GM12878 (cell line): ENCODE results near the gene PRIMPOL. TPM values are rescaled to one million over a fixed set of nuclear protein-coding genes. Genes with fewer than 3 reads are reported as not detected.

ENCODE experiments used
- CEBPB ChIP-seq, 2 experiments: fragments of 150-350 bp in 1 of 2; IDR thresholded peaks; 2 replicates each; pipeline ENCODE4 v1.6.1; 2012 to 2014; ENCODE audit warnings: low read depth in 2 of 2, low read length in 2 of 2, borderline replicate concordance in 1 of 2, inconsistent platforms in 1 of 2
- FOXM1 ChIP-seq: IDR thresholded peaks from 2 replicates; pipeline ENCODE4 v1.6.1; 2012; ENCODE audit warnings: low read depth, mild to moderate bottlenecking, inconsistent platforms, low read length, moderate library complexity
- MEF2A ChIP-seq: IDR thresholded peaks from 2 replicates; pipeline ENCODE4 v1.6.1; 2011; ENCODE audit warnings: low read depth, mild to moderate bottlenecking, low read length, moderate library complexity; ENCODE audit not compliant: insufficient read depth
- MEF2B ChIP-seq: fragments of 450-650 bp; IDR thresholded peaks from 2 replicates; pipeline ENCODE4 v1.6.1; 2018; ENCODE audit warnings: mild to moderate bottlenecking, moderate library complexity; ENCODE audit not compliant: partially characterized antibody, poor library complexity, severe bottlenecking
- SPI1 ChIP-seq: IDR thresholded peaks from 2 replicates; pipeline ENCODE4 v1.6.1; 2011; ENCODE audit warnings: low read depth, mild to moderate bottlenecking, low read length, moderate library complexity, borderline replicate concordance; ENCODE audit not compliant: insufficient read depth
- SUZ12 ChIP-seq: fragments of 200-600 bp; sonication (generic); IDR thresholded peaks from one replicate; pipeline ENCODE4 v1.6.1; 2018; ENCODE audit warnings: antibody characterized with exemption, mild to moderate bottlenecking; ENCODE audit not compliant: unreplicated experiment
- YBX1 ChIP-seq: fragments of 450-650 bp; IDR thresholded peaks from 2 replicates; pipeline ENCODE4 v1.6.1; 2016; ENCODE audit warnings: antibody characterized with exemption
- ZNF217 ChIP-seq: fragments of 450-650 bp; IDR thresholded peaks from 2 replicates; pipeline ENCODE4 v1.6.1; 2017; ENCODE audit warnings: antibody characterized with exemption, mild to moderate bottlenecking
- polyA plus RNA-seq, 11 experiments: library from polyadenylated mRNA; depleted of rRNA in 4 of 11; unstranded in 6 of 11; stranded (reverse) in 5 of 11; fragments of >200 nt; fragmentation: Nextera tagmentation in 4 of 11; fragmentation: Illumina TruSeq in 1 of 11; extraction: Ambion mirVana in 4 of 11; extraction: Trizol in 1 of 11; gene quantifications; 1 replicate in 1 of 11; 2 replicates in 10 of 11; pipeline versions ENCODE4 v1.2.1 to v1.2.3, GENCODE V29; 2011 to 2016; ENCODE audit warnings: inconsistent platforms in 2 of 11, missing spikeins in 2 of 11, low read depth in 1 of 11
- total RNA-seq, 4 experiments: library from RNA; depleted of rRNA in 3 of 4; stranded (reverse); fragments of >200 nt in 3 of 4; fragmentation: Illumina TruSeq in 1 of 4; extraction: Trizol in 1 of 4; gene quantifications; 2 replicates each; pipeline versions ENCODE4 v1.2.1 to v1.2.3, GENCODE V29; 2013 to 2021
- TF ChIP-seq, protein P1 (sequence below): IDR thresholded peaks from 2 replicates; pipeline ENCODE4 v1.6.1; 2012; ENCODE audit warnings: improper control_type of control experiment, low read depth, low read length; ENCODE audit not compliant: insufficient replicate concordance

The PRIMPOL gene
- total and polyA plus RNA-seq, 10 of the 15 experiments (the other 5 are each of a cell fraction or from before 2014, with no cell fraction given), result 10.6 to 23.7 (median 14.0) TPM

DNA sequence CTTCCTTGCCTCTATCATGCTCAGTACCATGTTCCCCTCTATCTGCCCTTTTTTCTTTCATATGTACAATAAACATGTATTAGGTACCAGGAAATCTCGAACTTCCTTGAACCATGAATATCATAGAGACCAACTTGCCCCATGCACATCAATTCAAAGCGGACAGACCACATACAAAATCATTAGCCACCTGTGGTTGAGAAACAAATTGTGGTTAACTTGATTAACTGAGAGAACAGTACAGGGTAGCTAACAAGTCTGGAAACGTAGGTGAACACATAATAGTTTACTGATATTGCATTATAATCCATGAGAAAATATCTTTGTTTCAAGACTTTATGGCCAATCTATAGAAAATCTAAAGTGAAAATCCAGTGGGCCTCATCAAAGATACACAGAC is 8.5 kb upstream of the PRIMPOL start (continued):
- TF ChIP-seq, protein P1, sequence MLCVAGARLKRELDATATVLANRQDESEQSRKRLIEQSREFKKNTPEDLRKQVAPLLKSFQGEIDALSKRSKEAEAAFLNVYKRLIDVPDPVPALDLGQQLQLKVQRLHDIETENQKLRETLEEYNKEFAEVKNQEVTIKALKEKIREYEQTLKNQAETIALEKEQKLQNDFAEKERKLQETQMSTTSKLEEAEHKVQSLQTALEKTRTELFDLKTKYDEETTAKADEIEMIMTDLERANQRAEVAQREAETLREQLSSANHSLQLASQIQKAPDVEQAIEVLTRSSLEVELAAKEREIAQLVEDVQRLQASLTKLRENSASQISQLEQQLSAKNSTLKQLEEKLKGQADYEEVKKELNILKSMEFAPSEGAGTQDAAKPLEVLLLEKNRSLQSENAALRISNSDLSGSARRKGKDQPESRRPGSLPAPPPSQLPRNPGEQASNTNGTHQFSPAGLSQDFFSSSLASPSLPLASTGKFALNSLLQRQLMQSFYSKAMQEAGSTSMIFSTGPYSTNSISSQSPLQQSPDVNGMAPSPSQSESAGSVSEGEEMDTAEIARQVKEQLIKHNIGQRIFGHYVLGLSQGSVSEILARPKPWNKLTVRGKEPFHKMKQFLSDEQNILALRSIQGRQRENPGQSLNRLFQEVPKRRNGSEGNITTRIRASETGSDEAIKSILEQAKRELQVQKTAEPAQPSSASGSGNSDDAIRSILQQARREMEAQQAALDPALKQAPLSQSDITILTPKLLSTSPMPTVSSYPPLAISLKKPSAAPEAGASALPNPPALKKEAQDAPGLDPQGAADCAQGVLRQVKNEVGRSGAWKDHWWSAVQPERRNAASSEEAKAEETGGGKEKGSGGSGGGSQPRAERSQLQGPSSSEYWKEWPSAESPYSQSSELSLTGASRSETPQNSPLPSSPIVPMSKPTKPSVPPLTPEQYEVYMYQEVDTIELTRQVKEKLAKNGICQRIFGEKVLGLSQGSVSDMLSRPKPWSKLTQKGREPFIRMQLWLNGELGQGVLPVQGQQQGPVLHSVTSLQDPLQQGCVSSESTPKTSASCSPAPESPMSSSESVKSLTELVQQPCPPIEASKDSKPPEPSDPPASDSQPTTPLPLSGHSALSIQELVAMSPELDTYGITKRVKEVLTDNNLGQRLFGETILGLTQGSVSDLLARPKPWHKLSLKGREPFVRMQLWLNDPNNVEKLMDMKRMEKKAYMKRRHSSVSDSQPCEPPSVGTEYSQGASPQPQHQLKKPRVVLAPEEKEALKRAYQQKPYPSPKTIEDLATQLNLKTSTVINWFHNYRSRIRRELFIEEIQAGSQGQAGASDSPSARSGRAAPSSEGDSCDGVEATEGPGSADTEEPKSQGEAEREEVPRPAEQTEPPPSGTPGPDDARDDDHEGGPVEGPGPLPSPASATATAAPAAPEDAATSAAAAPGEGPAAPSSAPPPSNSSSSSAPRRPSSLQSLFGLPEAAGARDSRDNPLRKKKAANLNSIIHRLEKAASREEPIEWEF, result no peak
- no peak for TF ChIP-seq SUZ12
- TF ChIP-seq SPI1, result no peak
- TF ChIP-seq ZNF217, result no peak
- TF ChIP-seq FOXM1, result no peak
- TF ChIP-seq MEF2A, result no peak
- no peak for TF ChIP-seq CEBPB (IDR thresholded peaks at IDR 0.05; ENCODE audit: borderline replicate concordance in 1 of 2, low read depth in 2 of 2, low read length in 2 of 2)
- no peak for TF ChIP-seq YBX1
- peak; percentile 11 for TF ChIP-seq MEF2B
- TF ChIP-seq, all 136 proteins: peak for 4
